Right lobe of liver (tissue), 4 donors: ENCODE measurements around the gene FGF13.

Source experiments
- POLR2A ChIP-seq: fragments of 450-650 bp; IDR thresholded peaks from one replicate; pipeline ENCODE4 v1.6.1; 2017; ENCODE audit warnings: antibody characterized with exemption, mild to moderate bottlenecking
- TF ChIP-seq, protein P1 (sequence below), 4 donors: fragments of 200-600 bp in 3 of 4; fragments of 450-650 bp in 1 of 4; IDR thresholded peaks; one replicate each; pipeline versions ENCODE4 v1.5.1 to v1.8.0; 2016 to 2022; ENCODE audit warnings: antibody characterized with exemption in 4 of 4, mild to moderate bottlenecking in 2 of 4
- donor health status: DM: no; HTN: no; CAD: no.
- donor health status: DM: no; HTN: no; CAD: no.
- donor health status: DM: no; HTN: yes; CAD: no.

DNA sequence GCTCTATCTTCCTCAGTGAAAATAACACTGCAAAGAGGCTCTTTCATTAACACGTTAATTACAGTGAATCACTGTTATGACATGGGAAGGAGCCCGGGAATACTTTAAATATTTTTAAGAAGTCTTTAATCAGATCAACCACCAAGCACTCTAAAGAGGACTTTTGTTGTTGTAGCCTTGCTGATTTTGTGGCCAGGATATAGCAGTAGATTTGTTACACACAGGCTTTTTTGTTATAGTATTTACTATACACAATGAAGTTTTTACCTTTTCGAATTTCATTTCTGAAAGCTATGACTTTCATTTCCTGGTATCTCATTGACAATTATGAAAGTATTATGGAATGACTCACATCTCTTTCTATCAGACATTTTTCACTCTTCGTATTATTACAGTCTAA, 20.3 kb downstream of the FGF13 start:
- TF ChIP-seq, protein P1, sequence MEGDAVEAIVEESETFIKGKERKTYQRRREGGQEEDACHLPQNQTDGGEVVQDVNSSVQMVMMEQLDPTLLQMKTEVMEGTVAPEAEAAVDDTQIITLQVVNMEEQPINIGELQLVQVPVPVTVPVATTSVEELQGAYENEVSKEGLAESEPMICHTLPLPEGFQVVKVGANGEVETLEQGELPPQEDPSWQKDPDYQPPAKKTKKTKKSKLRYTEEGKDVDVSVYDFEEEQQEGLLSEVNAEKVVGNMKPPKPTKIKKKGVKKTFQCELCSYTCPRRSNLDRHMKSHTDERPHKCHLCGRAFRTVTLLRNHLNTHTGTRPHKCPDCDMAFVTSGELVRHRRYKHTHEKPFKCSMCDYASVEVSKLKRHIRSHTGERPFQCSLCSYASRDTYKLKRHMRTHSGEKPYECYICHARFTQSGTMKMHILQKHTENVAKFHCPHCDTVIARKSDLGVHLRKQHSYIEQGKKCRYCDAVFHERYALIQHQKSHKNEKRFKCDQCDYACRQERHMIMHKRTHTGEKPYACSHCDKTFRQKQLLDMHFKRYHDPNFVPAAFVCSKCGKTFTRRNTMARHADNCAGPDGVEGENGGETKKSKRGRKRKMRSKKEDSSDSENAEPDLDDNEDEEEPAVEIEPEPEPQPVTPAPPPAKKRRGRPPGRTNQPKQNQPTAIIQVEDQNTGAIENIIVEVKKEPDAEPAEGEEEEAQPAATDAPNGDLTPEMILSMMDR (IDR thresholded peaks at IDR 0.05), result no peak
- no peak for TF ChIP-seq POLR2A
